Liver (tissue), 9 donors: ENCODE results near the gene AXIN1. TPM values are rescaled to one million over a fixed set of nuclear protein-coding genes. Genes with fewer than 3 reads are reported as not detected.
"Not testable (repeated sequence)": the region's sequence is repeated elsewhere in the genome, so short reads cannot be mapped to it uniquely, and the experiment has no call there.

Experiments used
- DNase-seq: peaks from one replicate; pipeline ENCODE4 v3.0.0-alpha.2; 2017; ENCODE audit warnings: low spot score
- H3K27ac ChIP-seq, 2 donors: one replicate each; pipeline ENCODE4 v1.7.0; 2013; ENCODE audit warnings: inconsistent platforms in 2 of 2, low read length in 2 of 2, control low read depth in 1 of 2, low read depth in 1 of 2, mild to moderate bottlenecking in 1 of 2
- H3K27me3 ChIP-seq, 4 donors: one replicate each; pipeline versions ENCODE4 v1.6.1 to v1.7.0; 2013; ENCODE audit warnings: low read length in 3 of 4, inconsistent platforms in 1 of 4, mild to moderate bottlenecking in 1 of 4, moderate library complexity in 1 of 4; ENCODE audit not compliant: control insufficient read depth in 4 of 4, insufficient read depth in 4 of 4
- H3K36me3 ChIP-seq, 4 donors: one replicate each; pipeline versions ENCODE4 v1.6.1 to v1.7.0; 2013; ENCODE audit warnings: low read length in 3 of 4, mild to moderate bottlenecking in 3 of 4, low read depth in 1 of 4, moderate library complexity in 1 of 4; ENCODE audit not compliant: control insufficient read depth in 4 of 4, insufficient read depth in 3 of 4
- H3K4me1 ChIP-seq, 4 donors: one replicate each; pipeline versions ENCODE4 v1.6.1 to v1.7.0; 2013; ENCODE audit warnings: low read length in 3 of 4, mild to moderate bottlenecking in 3 of 4, moderate library complexity in 1 of 4; ENCODE audit not compliant: control insufficient read depth in 4 of 4, insufficient read depth in 4 of 4
- H3K4me3 ChIP-seq, 3 donors: one replicate each; pipeline versions ENCODE4 v1.6.1 to v1.7.0; 2013; ENCODE audit warnings: low read length in 3 of 3, control low read depth in 1 of 3, low read depth in 1 of 3, mild to moderate bottlenecking in 1 of 3
- H3K9ac ChIP-seq, 2 donors: one replicate each; pipeline ENCODE4 v1.7.0; 2013; ENCODE audit warnings: low read length in 2 of 2, mild to moderate bottlenecking in 2 of 2, moderate library complexity in 2 of 2, control low read depth in 1 of 2, low read depth in 1 of 2
- H3K9me3 ChIP-seq, 4 donors: one replicate each; pipeline versions ENCODE4 v1.6.1 to v1.7.0; 2013; ENCODE audit warnings: low read length in 3 of 4; ENCODE audit not compliant: control insufficient read depth in 4 of 4
- EGR1 ChIP-seq, 2 donors: IDR thresholded peaks; 2 replicates each; pipeline ENCODE4 v1.6.1; 2016 to 2018; ENCODE audit warnings: antibody characterized with exemption in 2 of 2, low read depth in 2 of 2
- FOXA1 ChIP-seq: IDR thresholded peaks from 2 replicates; pipeline ENCODE4 v1.6.1; 2016; ENCODE audit warnings: antibody characterized with exemption
- FOXA2 ChIP-seq: IDR thresholded peaks from 2 replicates; pipeline ENCODE4 v1.6.1; 2016; ENCODE audit warnings: antibody characterized with exemption
- HNF4A ChIP-seq, 2 donors: conservative IDR thresholded peaks; 2 replicates each; pipeline ENCODE4 v1.6.1; 2016; ENCODE audit warnings: antibody characterized with exemption in 2 of 2, mild to moderate bottlenecking in 2 of 2
- HNF4G ChIP-seq: IDR thresholded peaks from 2 replicates; pipeline ENCODE4 v1.6.1; 2016; ENCODE audit warnings: antibody characterized with exemption
- JUND ChIP-seq, 2 donors: IDR thresholded peaks; 2 replicates each; pipeline ENCODE4 v1.6.1; 2016; ENCODE audit warnings: antibody characterized with exemption in 2 of 2
- NR2F2 ChIP-seq: IDR thresholded peaks from 2 replicates; pipeline ENCODE4 v1.6.1; 2016; ENCODE audit warnings: antibody characterized with exemption
- RAD21 ChIP-seq, 2 donors: IDR thresholded peaks; 2 replicates each; pipeline ENCODE4 v1.6.1; 2016; ENCODE audit warnings: antibody characterized with exemption in 2 of 2, mild to moderate bottlenecking in 2 of 2
- RXRA ChIP-seq, 2 donors: IDR thresholded peaks; 2 replicates each; pipeline ENCODE4 v1.6.1; 2017 to 2018; ENCODE audit warnings: antibody characterized with exemption in 2 of 2, mild to moderate bottlenecking in 1 of 2
- SP1 ChIP-seq: IDR thresholded peaks from 2 replicates; pipeline ENCODE4 v1.6.1; 2018; ENCODE audit warnings: antibody characterized with exemption, mild to moderate bottlenecking
- TAF1 ChIP-seq: conservative IDR thresholded peaks from 2 replicates; pipeline ENCODE4 v1.6.1; 2016; ENCODE audit warnings: antibody characterized with exemption, mild to moderate bottlenecking
- YY1 ChIP-seq: IDR thresholded peaks from 2 replicates; pipeline ENCODE4 v1.6.1; 2016; ENCODE audit warnings: antibody characterized with exemption, mild to moderate bottlenecking
- WGBS: extraction: QIAGEN DNeasy Blood & Tissue Kit; methylation state at CpG from one replicate; pipeline ENCODE4 v1.1.7; 2013; 5-methylcytosine and 5-hydroxymethylcytosine counted together
- polyA plus RNA-seq, 2 donors: library from polyadenylated mRNA; stranded (reverse) in 1 of 2; unstranded in 1 of 2; fragments of 200-250 nt in 1 of 2; fragments of >200 nt in 1 of 2; fragmentation: Nextera tagmentation in 1 of 2; extraction: Ambion mirVana in 1 of 2; gene quantifications; one replicate each; pipeline versions ENCODE4 v1.2.1 to v1.2.3, GENCODE V29; 2013 to 2015
- total RNA-seq, 2 donors: library from RNA; depleted of rRNA; stranded (reverse); fragments of >200 nt; gene quantifications; one replicate each; pipeline ENCODE4 v1.2.3, GENCODE V29; 2014
- TF ChIP-seq, protein P1 (sequence below): IDR thresholded peaks from 2 replicates; pipeline ENCODE4 v1.6.1; 2016; ENCODE audit warnings: antibody characterized with exemption
- TF ChIP-seq, protein P2 (sequence below): fragments of 150-350 bp; IDR thresholded peaks from 2 replicates; pipeline ENCODE4 v1.5.1; 2017; ENCODE audit warnings: improper control_type of control experiment, low read depth, low read length; ENCODE audit not compliant: missing input control
- TF ChIP-seq, protein P3 (sequence below): IDR thresholded peaks from 2 replicates; pipeline ENCODE4 v1.6.1; 2016; ENCODE audit warnings: antibody characterized with exemption, mild to moderate bottlenecking
- TF ChIP-seq, protein P4 (sequence below): IDR thresholded peaks from 2 replicates; pipeline ENCODE4 v1.6.1; 2016; ENCODE audit warnings: antibody characterized with exemption
- TF ChIP-seq, protein P5 (sequence below): IDR thresholded peaks from 2 replicates; pipeline ENCODE4 v1.6.1; 2016; ENCODE audit warnings: antibody characterized with exemption
- donor health status: healthy.
- donor health status: healthy.
- donor health status: healthy.
- donor health status: healthy.
- donor health status: healthy.

The AXIN1 gene
- total and polyA plus RNA-seq, 4 donors: 2.0 to 10.3 (median 7.9) TPM

DNA sequence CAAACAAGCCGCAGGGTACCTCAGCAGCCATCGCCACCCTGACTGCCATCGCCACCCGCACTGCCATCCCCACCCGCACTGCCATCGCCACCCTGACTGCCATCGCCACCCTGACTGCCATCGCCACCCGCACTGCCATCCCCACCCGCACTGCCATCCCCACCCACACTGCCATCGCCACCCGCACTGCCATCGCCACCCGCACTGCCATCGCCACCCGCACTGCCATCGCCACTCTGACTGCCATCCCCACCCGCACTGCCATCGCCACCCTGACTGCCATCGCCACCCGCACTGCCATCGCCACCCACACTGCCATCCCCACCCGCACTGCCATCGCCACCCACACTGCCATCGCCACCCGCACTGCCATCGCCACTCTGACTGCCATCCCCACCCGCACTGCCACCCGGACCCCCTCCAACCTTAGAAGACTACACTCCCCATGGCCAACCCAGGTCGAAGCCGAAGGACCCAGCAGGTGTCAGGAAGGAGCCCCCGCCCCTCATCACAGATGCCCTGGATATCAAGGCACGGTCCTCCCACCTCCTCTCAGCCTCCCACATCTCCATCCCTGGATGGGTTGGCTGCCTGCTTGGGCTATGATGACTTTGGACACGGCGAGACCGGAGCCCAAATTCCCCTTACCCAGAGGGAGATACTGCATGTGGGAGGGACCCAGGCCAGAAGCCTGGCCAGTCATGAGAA, 25.7 kb upstream of the AXIN1 start:
- not testable (repeated sequence) for H3K9ac ChIP-seq, H3K27ac ChIP-seq, H3K27me3 ChIP-seq, H3K4me3 ChIP-seq, DNase-seq, H3K9me3 ChIP-seq
- H3K36me3 ChIP-seq: peaks cover 0 to 29% (median 16%) of the 10 kb centered on the region in 4 donors
- peaks cover 0 to 23% (median 15%) of the 10 kb centered on the region in 4 donors for H3K4me1 ChIP-seq
- 94% methylated on average over 36 of the region's 36 CpGs for WGBS

DNA sequence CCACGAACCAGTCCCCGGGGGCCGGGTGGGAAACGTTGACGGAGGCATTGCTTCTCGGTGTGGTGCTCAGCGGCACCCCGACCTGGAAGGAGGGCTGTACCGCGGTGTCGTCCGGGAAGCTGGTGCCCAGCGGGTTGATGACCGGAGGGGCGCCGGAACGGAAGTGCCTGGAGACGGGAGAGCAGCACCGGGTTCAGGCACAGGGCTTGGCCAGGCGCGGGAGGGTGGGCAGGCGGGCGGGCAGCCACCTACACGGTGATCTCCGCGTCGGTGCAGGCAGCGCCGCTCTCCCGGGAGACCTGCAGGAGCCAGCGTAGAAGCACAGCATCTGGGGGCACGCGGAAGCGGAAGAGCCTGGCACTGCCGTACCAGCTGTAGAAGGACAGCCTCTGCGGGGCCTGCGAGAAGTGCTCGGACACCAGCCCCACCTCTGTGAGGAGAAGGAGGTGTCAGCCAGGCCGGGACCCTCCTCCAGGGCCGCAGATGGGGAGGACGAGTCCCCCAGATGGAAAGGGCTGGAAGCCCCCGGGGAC, 25.0 kb upstream of the AXIN1 start:
- TF ChIP-seq TAF1 (no peak), YY1 (no peak), EGR1 (IDR thresholded peaks at IDR 0.05; ENCODE audit: low read depth in 2 of 2) (no peak), FOXA2 (no peak), HNF4G (no peak), RAD21 (IDR thresholded peaks at IDR 0.05) (no peak), FOXA1 (no peak), HNF4A (conservative IDR thresholded peaks at IDR 0.05) (no peak), JUND (IDR thresholded peaks at IDR 0.05) (no peak), RXRA (IDR thresholded peaks at IDR 0.05) (no peak), NR2F2 (no peak), SP1 (no peak)
- TF ChIP-seq, protein P1, sequence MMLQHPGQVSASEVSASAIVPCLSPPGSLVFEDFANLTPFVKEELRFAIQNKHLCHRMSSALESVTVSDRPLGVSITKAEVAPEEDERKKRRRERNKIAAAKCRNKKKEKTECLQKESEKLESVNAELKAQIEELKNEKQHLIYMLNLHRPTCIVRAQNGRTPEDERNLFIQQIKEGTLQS: no peak
- TF ChIP-seq, protein P2, sequence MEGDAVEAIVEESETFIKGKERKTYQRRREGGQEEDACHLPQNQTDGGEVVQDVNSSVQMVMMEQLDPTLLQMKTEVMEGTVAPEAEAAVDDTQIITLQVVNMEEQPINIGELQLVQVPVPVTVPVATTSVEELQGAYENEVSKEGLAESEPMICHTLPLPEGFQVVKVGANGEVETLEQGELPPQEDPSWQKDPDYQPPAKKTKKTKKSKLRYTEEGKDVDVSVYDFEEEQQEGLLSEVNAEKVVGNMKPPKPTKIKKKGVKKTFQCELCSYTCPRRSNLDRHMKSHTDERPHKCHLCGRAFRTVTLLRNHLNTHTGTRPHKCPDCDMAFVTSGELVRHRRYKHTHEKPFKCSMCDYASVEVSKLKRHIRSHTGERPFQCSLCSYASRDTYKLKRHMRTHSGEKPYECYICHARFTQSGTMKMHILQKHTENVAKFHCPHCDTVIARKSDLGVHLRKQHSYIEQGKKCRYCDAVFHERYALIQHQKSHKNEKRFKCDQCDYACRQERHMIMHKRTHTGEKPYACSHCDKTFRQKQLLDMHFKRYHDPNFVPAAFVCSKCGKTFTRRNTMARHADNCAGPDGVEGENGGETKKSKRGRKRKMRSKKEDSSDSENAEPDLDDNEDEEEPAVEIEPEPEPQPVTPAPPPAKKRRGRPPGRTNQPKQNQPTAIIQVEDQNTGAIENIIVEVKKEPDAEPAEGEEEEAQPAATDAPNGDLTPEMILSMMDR: no peak
- TF ChIP-seq, protein P3, sequence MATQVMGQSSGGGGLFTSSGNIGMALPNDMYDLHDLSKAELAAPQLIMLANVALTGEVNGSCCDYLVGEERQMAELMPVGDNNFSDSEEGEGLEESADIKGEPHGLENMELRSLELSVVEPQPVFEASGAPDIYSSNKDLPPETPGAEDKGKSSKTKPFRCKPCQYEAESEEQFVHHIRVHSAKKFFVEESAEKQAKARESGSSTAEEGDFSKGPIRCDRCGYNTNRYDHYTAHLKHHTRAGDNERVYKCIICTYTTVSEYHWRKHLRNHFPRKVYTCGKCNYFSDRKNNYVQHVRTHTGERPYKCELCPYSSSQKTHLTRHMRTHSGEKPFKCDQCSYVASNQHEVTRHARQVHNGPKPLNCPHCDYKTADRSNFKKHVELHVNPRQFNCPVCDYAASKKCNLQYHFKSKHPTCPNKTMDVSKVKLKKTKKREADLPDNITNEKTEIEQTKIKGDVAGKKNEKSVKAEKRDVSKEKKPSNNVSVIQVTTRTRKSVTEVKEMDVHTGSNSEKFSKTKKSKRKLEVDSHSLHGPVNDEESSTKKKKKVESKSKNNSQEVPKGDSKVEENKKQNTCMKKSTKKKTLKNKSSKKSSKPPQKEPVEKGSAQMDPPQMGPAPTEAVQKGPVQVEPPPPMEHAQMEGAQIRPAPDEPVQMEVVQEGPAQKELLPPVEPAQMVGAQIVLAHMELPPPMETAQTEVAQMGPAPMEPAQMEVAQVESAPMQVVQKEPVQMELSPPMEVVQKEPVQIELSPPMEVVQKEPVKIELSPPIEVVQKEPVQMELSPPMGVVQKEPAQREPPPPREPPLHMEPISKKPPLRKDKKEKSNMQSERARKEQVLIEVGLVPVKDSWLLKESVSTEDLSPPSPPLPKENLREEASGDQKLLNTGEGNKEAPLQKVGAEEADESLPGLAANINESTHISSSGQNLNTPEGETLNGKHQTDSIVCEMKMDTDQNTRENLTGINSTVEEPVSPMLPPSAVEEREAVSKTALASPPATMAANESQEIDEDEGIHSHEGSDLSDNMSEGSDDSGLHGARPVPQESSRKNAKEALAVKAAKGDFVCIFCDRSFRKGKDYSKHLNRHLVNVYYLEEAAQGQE: no peak
- TF ChIP-seq, protein P4, sequence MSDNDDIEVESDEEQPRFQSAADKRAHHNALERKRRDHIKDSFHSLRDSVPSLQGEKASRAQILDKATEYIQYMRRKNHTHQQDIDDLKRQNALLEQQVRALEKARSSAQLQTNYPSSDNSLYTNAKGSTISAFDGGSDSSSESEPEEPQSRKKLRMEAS: no peak
- TF ChIP-seq, protein P5, sequence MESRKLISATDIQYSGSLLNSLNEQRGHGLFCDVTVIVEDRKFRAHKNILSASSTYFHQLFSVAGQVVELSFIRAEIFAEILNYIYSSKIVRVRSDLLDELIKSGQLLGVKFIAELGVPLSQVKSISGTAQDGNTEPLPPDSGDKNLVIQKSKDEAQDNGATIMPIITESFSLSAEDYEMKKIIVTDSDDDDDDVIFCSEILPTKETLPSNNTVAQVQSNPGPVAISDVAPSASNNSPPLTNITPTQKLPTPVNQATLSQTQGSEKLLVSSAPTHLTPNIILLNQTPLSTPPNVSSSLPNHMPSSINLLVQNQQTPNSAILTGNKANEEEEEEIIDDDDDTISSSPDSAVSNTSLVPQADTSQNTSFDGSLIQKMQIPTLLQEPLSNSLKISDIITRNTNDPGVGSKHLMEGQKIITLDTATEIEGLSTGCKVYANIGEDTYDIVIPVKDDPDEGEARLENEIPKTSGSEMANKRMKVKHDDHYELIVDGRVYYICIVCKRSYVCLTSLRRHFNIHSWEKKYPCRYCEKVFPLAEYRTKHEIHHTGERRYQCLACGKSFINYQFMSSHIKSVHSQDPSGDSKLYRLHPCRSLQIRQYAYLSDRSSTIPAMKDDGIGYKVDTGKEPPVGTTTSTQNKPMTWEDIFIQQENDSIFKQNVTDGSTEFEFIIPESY: no peak
- no peaks in the 10 kb centered on the region for H3K27me3 ChIP-seq
- H3K9ac ChIP-seq: no peak overlapping the region
- no peak overlapping the region for H3K27ac ChIP-seq
- H3K4me1 ChIP-seq: peaks cover 0 to 20% (median 12%) of the 10 kb centered on the region in 4 donors
- no peaks in the 10 kb centered on the region for H3K9me3 ChIP-seq
- peaks cover 0 to 29% (median 17%) of the 10 kb centered on the region in 4 donors for H3K36me3 ChIP-seq
- WGBS: 97% methylated on average over 42 of the region's 42 CpGs
- no peak for DNase-seq
- H3K4me3 ChIP-seq: no peak overlapping the region
